Body of pancreas (tissue), 4 donors: ENCODE measurements around the gene ACTG1.
A peak's percentile ranks its signal among the peaks of the same experiment; 100 is the strongest.

Experiments
- CTCF ChIP-seq, 7 experiments: fragments of 450-650 bp in 4 of 7; fragments of 200-600 bp in 3 of 7; sonication (generic) in 3 of 7; IDR thresholded peaks; one replicate each; pipeline ENCODE4 v1.5.1; 2016 to 2019; ENCODE audit warnings: antibody characterized with exemption in 7 of 7
- POLR2A ChIP-seq, 3 donors: fragments of 450-650 bp; IDR thresholded peaks; one replicate each; pipeline ENCODE4 v1.6.1; 2016; ENCODE audit warnings: antibody characterized with exemption in 3 of 3, mild to moderate bottlenecking in 2 of 3

GRCh38 chr17:81471818-81472456, 40.7 kb downstream of the ACTG1 start:
- peak in 1 of 7 experiments; percentile 4 for TF ChIP-seq CTCF (IDR thresholded peaks at IDR 0.05)
- no peak for TF ChIP-seq POLR2A (IDR thresholded peaks at IDR 0.05)
